HCT116 (cell line): ENCODE results near the gene TMEM42. TPM values are rescaled to one million over a fixed set of nuclear protein-coding genes. Genes with fewer than 3 reads are reported as not detected.

Experiments used
- ATAC-seq: fragments of 200-7000 bp; cut with Tn5 transposase; 2 replicates; pipeline ENCODE4 v1.9.1; 2020; ENCODE audit warnings: mild to moderate bottlenecking, moderate library complexity
- BruUV-seq: library from RNA; stranded (reverse); fragments of 400-500 nt; replicated peaks from 2 replicates; lab custom pipeline; 2021; lab: Mats Ljungman, UMichigan
- CTCF ChIA-PET: fragments of 300-600 bp; sonication (Branson Sonifier 250); formaldehyde crosslinking; loops from one replicate; lab custom pipeline; 2021; ENCODE audit warnings: antibody characterized with exemption; lab: Charles Lee
- POLR2A ChIA-PET: fragments of 300-600, 350-600 bp; sonication (Branson Sonifier 250); formaldehyde crosslinking; loops from one replicate; lab custom pipeline; 2021; ENCODE audit warnings: antibody characterized with exemption; lab: Charles Lee
- RAD21 ChIA-PET, 2 experiments: fragments of 300-600 bp; sonication (Branson Sonifier 250); formaldehyde crosslinking; loops; one replicate each; lab custom pipeline; 2023; ENCODE audit warnings: low total read pairs in 2 of 2; ENCODE audit not compliant: uncharacterized antibody in 2 of 2, unreplicated experiment in 2 of 2, low non-redundant PET in 1 of 2; lab: Charles Lee
- DNase-seq: peaks from one replicate; pipeline ENCODE4 v3.0.0-alpha.2; 2010; ENCODE audit warnings: low read depth, low spot score
- H2AFZ ChIP-seq: fragments of 200-600 bp; shearing (Covaris generic), sonication (generic); 2 replicates; pipeline ENCODE4 v1.6.1; 2017; ENCODE audit warnings: low read depth, mixed run types, mixed read lengths, antibody characterized with exemption, low read length; ENCODE audit not compliant: poor library complexity, severe bottlenecking
- H3K27ac ChIP-seq: 2 replicates; pipeline ENCODE4 v1.5.1; 2012; ENCODE audit warnings: low read depth, low read length
- H3K27me3 ChIP-seq: fragments of 200-600 bp; sonication (generic); 2 replicates; pipeline ENCODE4 v1.6.1; 2016; ENCODE audit warnings: mixed run types, low read length, mixed read lengths; ENCODE audit not compliant: insufficient read depth
- H3K36me3 ChIP-seq, 2 experiments: fragments of 200-500 bp in 1 of 2; fragments of 200-600 bp in 1 of 2; sonication (Bioruptor generic) in 1 of 2; sonication (generic) in 1 of 2; 2 replicates each; pipeline versions ENCODE4 v1.5.1 to v1.6.1; 2014 to 2016; ENCODE audit warnings: low read length in 2 of 2, inconsistent platforms in 1 of 2, mixed read lengths in 1 of 2, mixed run types in 1 of 2; ENCODE audit not compliant: insufficient read depth in 2 of 2, control insufficient read depth in 1 of 2
- H3K4me1 ChIP-seq, 2 experiments: fragments of 200-600 bp in 1 of 2; sonication (generic) in 1 of 2; 2 replicates each; pipeline versions ENCODE4 v1.5.1 to v1.6.1; 2012 to 2017; ENCODE audit warnings: low read length in 2 of 2, inconsistent platforms in 1 of 2, mild to moderate bottlenecking in 1 of 2, mixed read lengths in 1 of 2, mixed run types in 1 of 2, moderate library complexity in 1 of 2; ENCODE audit not compliant: insufficient read depth in 2 of 2, control insufficient read depth in 1 of 2
- H3K4me2 ChIP-seq: fragments of 200-600 bp; sonication (generic); 2 replicates; pipeline ENCODE4 v1.6.1; 2017; ENCODE audit warnings: mixed run types, low read length, mixed read lengths
- H3K4me3 ChIP-seq, 2 experiments: fragments of 200-600 bp in 1 of 2; sonication (generic) in 1 of 2; replicated peaks in 1 of 2; 2 replicates each; pipeline ENCODE4 v1.5.1; 2011 to 2016; ENCODE audit warnings: low read length in 2 of 2, control low read depth in 1 of 2, low read depth in 1 of 2, mild to moderate bottlenecking in 1 of 2, mixed read lengths in 1 of 2, mixed run types in 1 of 2
- H3K79me2 ChIP-seq: fragments of 200-600 bp; sonication (generic); 2 replicates; pipeline ENCODE4 v1.6.1; 2017; ENCODE audit warnings: mild to moderate bottlenecking, mixed run types, low read length, moderate library complexity, mixed read lengths; ENCODE audit not compliant: insufficient read depth
- H3K9ac ChIP-seq: fragments of 200-600 bp; sonication (generic); 2 replicates; pipeline ENCODE4 v1.6.1; 2016; ENCODE audit warnings: low read length, mixed read lengths
- H3K9me2 ChIP-seq: fragments of 200-600 bp; sonication (generic), shearing (Covaris generic); 2 replicates; pipeline ENCODE4 v1.6.1; 2017; ENCODE audit warnings: mixed run types, mild to moderate bottlenecking, moderate library complexity; ENCODE audit not compliant: insufficient read depth
- H3K9me3 ChIP-seq, 2 experiments: fragments of 200-500 bp in 1 of 2; fragments of 200-600 bp in 1 of 2; sonication (Bioruptor generic) in 1 of 2; sonication (generic) in 1 of 2; 2 replicates each; pipeline ENCODE4 v1.6.1; 2014 to 2017; ENCODE audit warnings: low read length in 2 of 2, mixed read lengths in 2 of 2, inconsistent platforms in 1 of 2, low read depth in 1 of 2, mild to moderate bottlenecking in 1 of 2, mixed run types in 1 of 2, moderate library complexity in 1 of 2; ENCODE audit not compliant: control insufficient read depth in 1 of 2, insufficient read depth in 1 of 2
- H4K20me1 ChIP-seq: fragments of 200-600 bp; sonication (generic), shearing (Covaris generic); 2 replicates; pipeline ENCODE4 v1.6.1; 2017; ENCODE audit warnings: mixed run types, mild to moderate bottlenecking, moderate library complexity; ENCODE audit not compliant: insufficient read depth
- CBX3 ChIP-seq: IDR thresholded peaks from 2 replicates; pipeline ENCODE4 v1.6.1; 2012; ENCODE audit warnings: low read depth
- CEBPB ChIP-seq: IDR thresholded peaks from 2 replicates; pipeline ENCODE4 v1.6.1; 2012; ENCODE audit warnings: low read depth
- CTCF ChIP-seq, 3 experiments: fragments of 200-600 bp in 1 of 3; sonication (generic) in 1 of 3; IDR thresholded peaks in 2 of 3; conservative IDR thresholded peaks in 1 of 3; 2 replicates each; pipeline ENCODE4 v1.5.1; 2012 to 2017; ENCODE audit warnings: low read depth in 2 of 3, low read length in 2 of 3, antibody characterized with exemption in 1 of 3, borderline replicate concordance in 1 of 3, control low read depth in 1 of 3, mild to moderate bottlenecking in 1 of 3, mixed read lengths in 1 of 3, mixed run types in 1 of 3, moderate library complexity in 1 of 3; ENCODE audit not compliant: insufficient read depth in 1 of 3
- EGR1 ChIP-seq: IDR thresholded peaks from 2 replicates; pipeline ENCODE4 v1.6.1; 2012; ENCODE audit warnings: low read depth
- ELF1 ChIP-seq: IDR thresholded peaks from 2 replicates; pipeline ENCODE4 v1.6.1; 2012; ENCODE audit warnings: low read depth, borderline replicate concordance
- EZH2 ChIP-seq: fragments of 200-600 bp; sonication (generic); IDR thresholded peaks from 2 replicates; pipeline ENCODE4 v1.6.1; 2017; ENCODE audit warnings: antibody characterized with exemption, mixed run types
- EZH2phosphoT487 ChIP-seq: fragments of 200-600 bp; IDR thresholded peaks from 2 replicates; pipeline ENCODE4 v1.6.1; 2018; ENCODE audit warnings: antibody characterized with exemption, borderline replicate concordance
- FOSL1 ChIP-seq: IDR thresholded peaks from 2 replicates; pipeline ENCODE4 v1.6.1; 2012; ENCODE audit warnings: low read depth
- JUND ChIP-seq: IDR thresholded peaks from 2 replicates; pipeline ENCODE4 v1.6.1; 2012
- POLR2A ChIP-seq: IDR thresholded peaks from 2 replicates; pipeline ENCODE4 v1.7.0; 2011; ENCODE audit warnings: borderline replicate concordance; ENCODE audit not compliant: insufficient read depth, insufficient read length; ENCODE audit errors: extremely low read depth
- POLR2AphosphoS5 ChIP-seq: IDR thresholded peaks from 2 replicates; pipeline ENCODE4 v1.6.1; 2011; ENCODE audit warnings: mild to moderate bottlenecking, low read depth, low read length, moderate library complexity
- REST ChIP-seq: IDR thresholded peaks from 2 replicates; pipeline ENCODE4 v1.6.1; 2012; ENCODE audit warnings: low read depth
- TCF7L2 ChIP-seq: IDR thresholded peaks from 2 replicates; pipeline ENCODE4 v1.7.0; 2011; ENCODE audit warnings: borderline replicate concordance, inconsistent platforms; ENCODE audit not compliant: insufficient read depth, insufficient read length; ENCODE audit errors: extremely low read depth
- YY1 ChIP-seq: IDR thresholded peaks from 2 replicates; pipeline ENCODE4 v1.6.1; 2011; ENCODE audit warnings: low read length, low read depth, moderate library complexity, mild to moderate bottlenecking; ENCODE audit not compliant: insufficient replicate concordance; ENCODE audit errors: extremely low read depth
- intact Hi-C: fragments of 100-400 bp; cut with micrococcal nuclease; formaldehyde crosslinking; loops from 2 replicates; pipeline ENCODE4 v1.10.0; 2022
- total RNA-seq: library from RNA; stranded (reverse); gene quantifications from one replicate; pipeline ENCODE4 v1.2.1, GENCODE V29; 2021; ENCODE audit not compliant: unreplicated experiment
- TF ChIP-seq, protein P1 (sequence below): IDR thresholded peaks from 2 replicates; pipeline ENCODE4 v1.6.1; 2012

TMEM42 gene
- total RNA-seq, 1 experiment from 2014 or later: 13.9 TPM

- TF ChIP-seq CTCF (IDR thresholded peaks at IDR 0.05 in 2 of 3, conservative IDR thresholded peaks at IDR 0.05 in 1 of 3; ENCODE audit: borderline replicate concordance in 1 of 3, insufficient read depth in 1 of 3, low read depth in 2 of 3, low read length in 2 of 3): no peak
- TF ChIP-seq EZH2: no peak
These were observed 15.9 kb upstream of the TMEM42 start (continued) for GRCh38 chr3:44845528-44846520.

DNA sequence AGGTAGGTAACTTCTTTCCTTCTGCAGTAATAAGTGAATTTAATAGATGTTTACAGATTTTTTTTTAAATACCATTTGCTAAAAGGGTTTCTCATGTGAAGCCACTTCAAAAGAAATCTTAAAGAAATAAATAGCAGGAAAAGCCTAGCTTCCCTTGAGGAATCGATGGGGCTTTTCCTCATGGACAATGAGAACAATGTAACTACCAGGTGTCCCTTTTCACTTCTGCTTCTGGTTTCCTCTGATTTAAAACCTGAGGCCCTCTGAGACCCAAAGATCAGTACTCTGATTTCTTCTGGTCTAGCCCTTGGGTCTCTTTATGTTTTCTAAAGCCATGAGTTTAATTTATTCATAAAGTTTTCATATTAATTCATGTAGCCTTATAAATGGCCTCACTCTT lies 13.1 kb upstream of the TMEM42 start:
- no peak overlapping the region for H3K4me3 ChIP-seq
- POLR2A ChIA-PET: no interaction called here
- H3K27ac ChIP-seq: no peak overlapping the region
- H4K20me1 ChIP-seq: no peaks in the 10 kb centered on the region
- peaks cover 0 to 3% of the 10 kb centered on the region in 2 experiments; a peak in 1 of 4 replicates for H3K9me3 ChIP-seq
- H2AFZ ChIP-seq: no peak overlapping the region
- intact Hi-C loops: no loop called here
- DNase-seq: no peak
- peaks cover 7 to 45% of the 10 kb centered on the region in 2 experiments for H3K36me3 ChIP-seq
- CTCF ChIA-PET: no interaction called here
- no peak for ATAC-seq
- no peaks in the 10 kb centered on the region for H3K4me1 ChIP-seq
- H3K27me3 ChIP-seq: no peaks in the 10 kb centered on the region
- no peak overlapping the region for H3K4me2 ChIP-seq
- H3K79me2 ChIP-seq: no peaks in the 10 kb centered on the region
- BruUV-seq: no TSS peak
- RAD21 ChIA-PET: no interaction called here
- H3K9ac ChIP-seq: no peak overlapping the region
- no peaks in the 10 kb centered on the region for H3K9me2 ChIP-seq
- TF ChIP-seq YY1 (no peak), JUND (no peak), CBX3 (no peak), CEBPB (no peak), ELF1 (no peak), POLR2A (no peak), EZH2 (no peak), POLR2AphosphoS5 (no peak), CTCF (IDR thresholded peaks at IDR 0.05 in 2 of 3, conservative IDR thresholded peaks at IDR 0.05 in 1 of 3; ENCODE audit: borderline replicate concordance in 1 of 3, insufficient read depth in 1 of 3, low read depth in 2 of 3, low read length in 2 of 3) (no peak), TCF7L2 (no peak), REST (no peak), EGR1 (no peak), EZH2phosphoT487 (no peak), FOSL1 (no peak)
- TF ChIP-seq, protein P1, sequence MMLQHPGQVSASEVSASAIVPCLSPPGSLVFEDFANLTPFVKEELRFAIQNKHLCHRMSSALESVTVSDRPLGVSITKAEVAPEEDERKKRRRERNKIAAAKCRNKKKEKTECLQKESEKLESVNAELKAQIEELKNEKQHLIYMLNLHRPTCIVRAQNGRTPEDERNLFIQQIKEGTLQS: no peak
